IMR-90 (cell line): ENCODE results near the gene DCAF8L2. TPM values are rescaled to one million over a fixed set of nuclear protein-coding genes. Genes with fewer than 3 reads are reported as not detected.

Experiments
- ATAC-seq: fragments of 200-7000 bp; cut with Tn5 transposase; 2 replicates; pipeline ENCODE4 v1.9.1; 2020; ENCODE audit warnings: low read depth, mild to moderate bottlenecking, moderate library complexity
- BruUV-seq: library from RNA; stranded (reverse); fragments of 400-500 nt; replicated peaks from 2 replicates; lab custom pipeline; 2021; lab: Mats Ljungman, UMichigan
- CTCF ChIA-PET: fragments of 300-600 bp; formaldehyde crosslinking; extraction: SDS; loops from one replicate; lab custom pipeline; 2021; ENCODE audit warnings: antibody characterized with exemption; lab: Yijun Ruan, JAX
- POLR2A ChIA-PET: fragments of 300-600 bp; sonication (Branson Sonifier 250); formaldehyde crosslinking; loops from one replicate; lab custom pipeline; 2022; ENCODE audit warnings: antibody characterized with exemption; ENCODE audit not compliant: unreplicated experiment; lab: Charles Lee
- DNase-seq: peaks from one replicate; pipeline ENCODE4 v3.0.0; 2013
- H2AFZ ChIP-seq: replicated peaks from 2 replicates; pipeline ENCODE3; 2013; ENCODE audit warnings: low read length, mild to moderate bottlenecking; ENCODE audit not compliant: poor library complexity
- H2AK5ac ChIP-seq: 2 replicates; pipeline ENCODE4 v1.6.1; 2013; ENCODE audit warnings: low read depth, low read length, inconsistent platforms
- H2AK9ac ChIP-seq: replicated peaks from 2 replicates; pipeline ENCODE3; 2013; ENCODE audit warnings: mild to moderate bottlenecking, low read depth, low read length, moderate library complexity; ENCODE audit not compliant: poor library complexity
- H2BK120ac ChIP-seq: 2 replicates; pipeline ENCODE4 v1.6.1; 2013; ENCODE audit warnings: low read depth, low read length, inconsistent platforms
- H2BK15ac ChIP-seq: 3 replicates; pipeline ENCODE4 v1.6.1; 2013; ENCODE audit warnings: low read depth, low read length, inconsistent platforms
- H2BK20ac ChIP-seq: 2 replicates; pipeline ENCODE4 v1.6.1; 2013; ENCODE audit warnings: low read depth, mild to moderate bottlenecking, inconsistent platforms, low read length, moderate library complexity
- H2BK5ac ChIP-seq: 2 replicates; pipeline ENCODE4 v1.6.1; 2013; ENCODE audit warnings: mild to moderate bottlenecking, low read depth, low read length, inconsistent platforms; ENCODE audit not compliant: poor library complexity, severe bottlenecking
- H3K14ac ChIP-seq: replicated peaks from 2 replicates; pipeline ENCODE4 v1.6.1; 2013; ENCODE audit warnings: low read depth, low read length, inconsistent platforms
- H3K18ac ChIP-seq: 2 replicates; pipeline ENCODE4 v1.6.1; 2013; ENCODE audit warnings: low read depth, low read length, control low read depth
- H3K23ac ChIP-seq: 2 replicates; pipeline ENCODE4 v1.6.1; 2013; ENCODE audit warnings: low read depth, low read length, inconsistent platforms
- H3K27ac ChIP-seq: 2 replicates; pipeline ENCODE4 v1.5.1; 2013; ENCODE audit warnings: mild to moderate bottlenecking, control low read depth, low read length; ENCODE audit not compliant: insufficient read depth
- H3K27me3 ChIP-seq: 2 replicates; pipeline ENCODE4 v1.6.1; 2013; ENCODE audit warnings: low read length; ENCODE audit not compliant: control insufficient read depth, insufficient read depth
- H3K36me3 ChIP-seq: 2 replicates; pipeline ENCODE4 v1.6.1; 2013; ENCODE audit warnings: low read length, mixed read lengths; ENCODE audit not compliant: control insufficient read depth, insufficient read depth
- H3K4ac ChIP-seq: 2 replicates; pipeline ENCODE4 v1.6.1; 2013; ENCODE audit warnings: low read depth, low read length, inconsistent platforms
- H3K4me1 ChIP-seq: 2 replicates; pipeline ENCODE4 v1.6.1; 2013; ENCODE audit warnings: low read length, mixed read lengths; ENCODE audit not compliant: control insufficient read depth, insufficient read depth
- H3K4me2 ChIP-seq: 2 replicates; pipeline ENCODE4 v1.6.1; 2013; ENCODE audit warnings: low read depth, mild to moderate bottlenecking, control low read depth, low read length, moderate library complexity
- H3K4me3 ChIP-seq: 2 replicates; pipeline ENCODE4 v1.5.1; 2013; ENCODE audit warnings: low read depth, mild to moderate bottlenecking, control low read depth, low read length, moderate library complexity; ENCODE audit not compliant: insufficient read depth
- H3K56ac ChIP-seq: 2 replicates; pipeline ENCODE4 v1.6.1; 2013; ENCODE audit warnings: low read length, inconsistent platforms; ENCODE audit not compliant: insufficient read depth; ENCODE audit errors: extremely low read depth
- H3K79me1 ChIP-seq, 2 experiments: 2 replicates each; pipeline ENCODE4 v1.6.1; 2013; ENCODE audit warnings: low read length in 2 of 2, inconsistent platforms in 1 of 2, low read depth in 1 of 2
- H3K9ac ChIP-seq: 2 replicates; pipeline ENCODE4 v1.6.1; 2013; ENCODE audit warnings: low read depth, low read length, control low read depth
- H3K9me1 ChIP-seq: 2 replicates; pipeline ENCODE4 v1.6.1; 2013; ENCODE audit warnings: low read length, inconsistent platforms; ENCODE audit not compliant: insufficient read depth
- H3K9me3 ChIP-seq: 2 replicates; pipeline ENCODE4 v1.6.1; 2013; ENCODE audit warnings: low read length; ENCODE audit not compliant: control insufficient read depth, insufficient read depth
- H4K20me1 ChIP-seq: 2 replicates; pipeline ENCODE4 v1.6.1; 2013; ENCODE audit warnings: low read length, inconsistent platforms; ENCODE audit not compliant: insufficient read depth
- H4K5ac ChIP-seq: 2 replicates; pipeline ENCODE4 v1.6.1; 2013; ENCODE audit warnings: mild to moderate bottlenecking, low read depth, low read length, control low read depth
- H4K8ac ChIP-seq, 2 experiments: 2 replicates each; pipeline ENCODE4 v1.6.1; 2013; ENCODE audit warnings: low read depth in 2 of 2, low read length in 2 of 2, control low read depth in 1 of 2, inconsistent platforms in 1 of 2
- H4K91ac ChIP-seq: 2 replicates; pipeline ENCODE4 v1.6.1; 2013; ENCODE audit warnings: low read depth, low read length, inconsistent platforms; ENCODE audit not compliant: insufficient read depth
- BHLHE40 ChIP-seq: fragments of 150-350 bp; IDR thresholded peaks from 2 replicates; pipeline ENCODE4 v1.6.1; 2016; ENCODE audit warnings: mild to moderate bottlenecking, low read depth, low read length
- CEBPB ChIP-seq: IDR thresholded peaks from 2 replicates; pipeline ENCODE4 v1.6.1; 2012; ENCODE audit warnings: low read depth, low read length, improper control_type of control experiment
- CHD1 ChIP-seq: IDR thresholded peaks from 2 replicates; pipeline ENCODE4 v1.6.1; 2012; ENCODE audit warnings: low read depth, low read length, improper control_type of control experiment
- CTCF ChIP-seq: conservative IDR thresholded peaks from 2 replicates; pipeline ENCODE4 v1.5.1; 2012; ENCODE audit warnings: mild to moderate bottlenecking, low read depth, low read length, improper control_type of control experiment
- FOS ChIP-seq: fragments of 150-350 bp; IDR thresholded peaks from 2 replicates; pipeline ENCODE4 v1.6.1; 2016; ENCODE audit warnings: low read depth, low read length
- MAFK ChIP-seq: IDR thresholded peaks from 2 replicates; pipeline ENCODE4 v1.6.1; 2012; ENCODE audit warnings: low read depth, low read length, improper control_type of control experiment
- MAZ ChIP-seq: IDR thresholded peaks from 2 replicates; pipeline ENCODE4 v1.6.1; 2012; ENCODE audit warnings: low read depth, mild to moderate bottlenecking, low read length, improper control_type of control experiment, moderate library complexity, borderline replicate concordance
- MXI1 ChIP-seq: IDR thresholded peaks from 2 replicates; pipeline ENCODE4 v1.6.1; 2012; ENCODE audit warnings: low read depth, mild to moderate bottlenecking, low read length, moderate library complexity, borderline replicate concordance
- NFE2L2 ChIP-seq: fragments of 150-350 bp; IDR thresholded peaks from 2 replicates; pipeline ENCODE4 v1.6.1; 2016; ENCODE audit warnings: low read depth, mild to moderate bottlenecking, low read length
- POLR2A ChIP-seq: IDR thresholded peaks from 2 replicates; pipeline ENCODE4 v1.6.1; 2012; ENCODE audit warnings: mild to moderate bottlenecking, low read depth, low read length
- RAD21 ChIP-seq: IDR thresholded peaks from 2 replicates; pipeline ENCODE4 v1.6.1; 2012; ENCODE audit warnings: low read length, improper control_type of control experiment
- RCOR1 ChIP-seq: IDR thresholded peaks from 2 replicates; pipeline ENCODE4 v1.6.1; 2012; ENCODE audit warnings: mild to moderate bottlenecking, low read length, improper control_type of control experiment; ENCODE audit not compliant: insufficient replicate concordance
- RFX5 ChIP-seq: IDR thresholded peaks from 2 replicates; pipeline ENCODE4 v1.8.0; 2012; ENCODE audit warnings: low read depth, mild to moderate bottlenecking, low read length, moderate library complexity
- SMC3 ChIP-seq: fragments of 150-350 bp; IDR thresholded peaks from 2 replicates; pipeline ENCODE4 v1.6.1; 2016; ENCODE audit warnings: low read depth, mild to moderate bottlenecking, antibody characterized with exemption, low read length, moderate library complexity
- WGBS, 2 experiments: methylation state at CpG; one replicate each; pipeline versions ENCODE4 v1.1.5 to v1.1.7; 2013; ENCODE audit warnings: missing lambda C conversion rate in 2 of 2; ENCODE audit not compliant: insufficient read length in 1 of 2; ENCODE audit errors: extremely low coverage in 2 of 2; 5-methylcytosine and 5-hydroxymethylcytosine counted together
- dilution Hi-C: fragments of 300-500 bp; cut with HindIII; formaldehyde crosslinking; loops from one replicate; pipeline ENCODE4 v1.14.3; 2018; ENCODE audit warnings: low sequenced_read_pairs; ENCODE audit not compliant: unreplicated experiment
- in situ Hi-C: fragments of 300-500 bp; cut with MboI; formaldehyde crosslinking; loops from 3 replicates; pipeline ENCODE4 v1.14.3; 2019; ENCODE audit warnings: low sequenced_read_pairs, inconsistent platforms, mixed read lengths
- intact Hi-C: fragments of 100-400 bp; cut with micrococcal nuclease; formaldehyde crosslinking; loops from 2 replicates; pipeline ENCODE4 v1.10.0; 2022
- polyA plus RNA-seq, 3 experiments: library from polyadenylated mRNA; depleted of rRNA; stranded (reverse); fragments of >200 nt; gene quantifications; 2 replicates each; pipeline ENCODE4 v1.2.3, GENCODE V29; 2012; ENCODE audit warnings: low replicate concordance in 1 of 3
- total RNA-seq: library from RNA; depleted of rRNA; stranded (reverse); fragments of >200 nt; gene quantifications from 2 replicates; pipeline ENCODE4 v1.2.3, GENCODE V29; 2012
- TF ChIP-seq, protein P1 (sequence below): fragments of 150-350 bp; IDR thresholded peaks from 2 replicates; pipeline ENCODE4 v1.6.1; 2016; ENCODE audit warnings: low read depth, mild to moderate bottlenecking, low read length, moderate library complexity, borderline replicate concordance
- TF ChIP-seq, protein P2 (sequence below): fragments of 150-350 bp; IDR thresholded peaks from 2 replicates; pipeline ENCODE4 v1.6.1; 2017; ENCODE audit warnings: mild to moderate bottlenecking, antibody characterized with exemption, low read length, low read depth

DCAF8L2 gene
- total and polyA plus RNA-seq, 2 of the 4 experiments (the other 2 are of a cell fraction), result not detected

GRCh38 chrX:27796640-27797257 lies 206.6 kb downstream of the DCAF8L2 start:
- no peak overlapping the region for H3K23ac ChIP-seq
- in situ Hi-C loops (no loop called here), dilution Hi-C loops (no loop called here), intact Hi-C loops (no loop called here)
- no peaks in the 10 kb centered on the region for H3K9me1 ChIP-seq
- H3K4ac ChIP-seq, result no peak overlapping the region
- no peak overlapping the region for H3K18ac ChIP-seq
- no peaks in the 10 kb centered on the region for H3K36me3 ChIP-seq
- ChIA-PET POLR2A (no interaction called here), CTCF (no interaction called here)
- BruUV-seq, result no TSS peak
- no peaks in the 10 kb centered on the region for H3K27me3 ChIP-seq
- no peak for DNase-seq
- H2AK9ac ChIP-seq, result no peak overlapping the region
- no peak overlapping the region for H2BK20ac ChIP-seq
- H3K4me3 ChIP-seq, result no peak overlapping the region
- no peak overlapping the region for H2AK5ac ChIP-seq
- no peak overlapping the region for H2BK15ac ChIP-seq
- H3K9me3 ChIP-seq, result no peaks in the 10 kb centered on the region
- no peak overlapping the region for H4K5ac ChIP-seq
- no peak overlapping the region for H2BK120ac ChIP-seq
- no peak overlapping the region for H2AFZ ChIP-seq
- no peaks in the 10 kb centered on the region for H3K79me1 ChIP-seq
- H4K91ac ChIP-seq, result no peak overlapping the region
- H3K4me2 ChIP-seq, result no peak overlapping the region
- H4K8ac ChIP-seq, result no peak overlapping the region
- no peak overlapping the region for H2BK5ac ChIP-seq
- H3K9ac ChIP-seq, result no peak overlapping the region
- no CpG with 5 or more reads among the region's 6 CpGs for WGBS, 2 experiments
- TF ChIP-seq FOS (no peak), RAD21 (no peak), NFE2L2 (no peak), POLR2A (no peak), CTCF (no peak), CHD1 (no peak), MAZ (no peak), CEBPB (no peak), RCOR1 (no peak), RFX5 (no peak), SMC3 (no peak), BHLHE40 (no peak), MXI1 (no peak), MAFK (no peak)
- TF ChIP-seq, protein P1, sequence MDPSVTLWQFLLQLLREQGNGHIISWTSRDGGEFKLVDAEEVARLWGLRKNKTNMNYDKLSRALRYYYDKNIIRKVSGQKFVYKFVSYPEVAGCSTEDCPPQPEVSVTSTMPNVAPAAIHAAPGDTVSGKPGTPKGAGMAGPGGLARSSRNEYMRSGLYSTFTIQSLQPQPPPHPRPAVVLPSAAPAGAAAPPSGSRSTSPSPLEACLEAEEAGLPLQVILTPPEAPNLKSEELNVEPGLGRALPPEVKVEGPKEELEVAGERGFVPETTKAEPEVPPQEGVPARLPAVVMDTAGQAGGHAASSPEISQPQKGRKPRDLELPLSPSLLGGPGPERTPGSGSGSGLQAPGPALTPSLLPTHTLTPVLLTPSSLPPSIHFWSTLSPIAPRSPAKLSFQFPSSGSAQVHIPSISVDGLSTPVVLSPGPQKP, result no peak
- TF ChIP-seq, protein P2, sequence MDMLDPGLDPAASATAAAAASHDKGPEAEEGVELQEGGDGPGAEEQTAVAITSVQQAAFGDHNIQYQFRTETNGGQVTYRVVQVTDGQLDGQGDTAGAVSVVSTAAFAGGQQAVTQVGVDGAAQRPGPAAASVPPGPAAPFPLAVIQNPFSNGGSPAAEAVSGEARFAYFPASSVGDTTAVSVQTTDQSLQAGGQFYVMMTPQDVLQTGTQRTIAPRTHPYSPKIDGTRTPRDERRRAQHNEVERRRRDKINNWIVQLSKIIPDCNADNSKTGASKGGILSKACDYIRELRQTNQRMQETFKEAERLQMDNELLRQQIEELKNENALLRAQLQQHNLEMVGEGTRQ, result no peak
- no peaks in the 10 kb centered on the region for H3K4me1 ChIP-seq
- H3K27ac ChIP-seq, result no peak overlapping the region
- H3K56ac ChIP-seq, result no peak overlapping the region
- H3K14ac ChIP-seq, result no peak overlapping the region
- no peak for ATAC-seq
- no peaks in the 10 kb centered on the region for H4K20me1 ChIP-seq
